Measurements from ENCODE around the gene CREB3L1.

The CREB3L1 gene, protein sequence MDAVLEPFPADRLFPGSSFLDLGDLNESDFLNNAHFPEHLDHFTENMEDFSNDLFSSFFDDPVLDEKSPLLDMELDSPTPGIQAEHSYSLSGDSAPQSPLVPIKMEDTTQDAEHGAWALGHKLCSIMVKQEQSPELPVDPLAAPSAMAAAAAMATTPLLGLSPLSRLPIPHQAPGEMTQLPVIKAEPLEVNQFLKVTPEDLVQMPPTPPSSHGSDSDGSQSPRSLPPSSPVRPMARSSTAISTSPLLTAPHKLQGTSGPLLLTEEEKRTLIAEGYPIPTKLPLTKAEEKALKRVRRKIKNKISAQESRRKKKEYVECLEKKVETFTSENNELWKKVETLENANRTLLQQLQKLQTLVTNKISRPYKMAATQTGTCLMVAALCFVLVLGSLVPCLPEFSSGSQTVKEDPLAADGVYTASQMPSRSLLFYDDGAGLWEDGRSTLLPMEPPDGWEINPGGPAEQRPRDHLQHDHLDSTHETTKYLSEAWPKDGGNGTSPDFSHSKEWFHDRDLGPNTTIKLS

DNA sequence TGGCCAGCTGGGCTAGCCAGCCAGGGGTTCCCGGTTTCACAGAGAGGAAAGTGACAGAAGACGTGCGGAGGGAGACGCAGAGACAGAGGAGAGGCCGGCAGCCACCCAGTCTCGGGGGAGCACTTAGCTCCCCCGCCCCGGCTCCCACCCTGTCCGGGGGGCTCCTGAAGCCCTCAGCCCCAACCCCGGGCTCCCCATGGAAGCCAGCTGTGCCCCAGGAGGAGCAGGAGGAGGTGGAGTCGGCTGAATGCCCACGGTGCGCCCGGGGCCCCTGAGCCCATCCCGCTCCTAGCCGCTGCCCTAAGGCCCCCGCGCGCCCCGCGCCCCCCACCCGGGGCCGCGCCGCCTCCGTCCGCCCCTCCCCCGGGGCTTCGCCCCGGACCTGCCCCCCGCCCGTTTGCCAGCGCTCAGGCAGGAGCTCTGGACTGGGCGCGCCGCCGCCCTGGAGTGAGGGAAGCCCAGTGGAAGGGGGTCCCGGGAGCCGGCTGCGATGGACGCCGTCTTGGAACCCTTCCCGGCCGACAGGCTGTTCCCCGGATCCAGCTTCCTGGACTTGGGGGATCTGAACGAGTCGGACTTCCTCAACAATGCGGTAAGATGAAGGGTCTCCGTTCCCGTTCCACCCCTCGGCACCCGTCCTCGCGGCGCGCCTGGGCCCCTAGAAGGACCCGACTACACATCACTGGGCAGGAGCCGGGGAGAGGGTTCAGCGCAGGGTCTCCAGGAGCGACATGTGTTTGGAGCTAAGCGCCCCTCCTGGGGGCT, at the start of gene CREB3L1:
CREB3L1 (plus strand) TSS at position 41 of the 765 bp plus-strand sequence; CDS start at position 491, 450 bp downstream.
- peak in 1 of 2 experiments; percentile 33 for DNase-seq

DNA sequence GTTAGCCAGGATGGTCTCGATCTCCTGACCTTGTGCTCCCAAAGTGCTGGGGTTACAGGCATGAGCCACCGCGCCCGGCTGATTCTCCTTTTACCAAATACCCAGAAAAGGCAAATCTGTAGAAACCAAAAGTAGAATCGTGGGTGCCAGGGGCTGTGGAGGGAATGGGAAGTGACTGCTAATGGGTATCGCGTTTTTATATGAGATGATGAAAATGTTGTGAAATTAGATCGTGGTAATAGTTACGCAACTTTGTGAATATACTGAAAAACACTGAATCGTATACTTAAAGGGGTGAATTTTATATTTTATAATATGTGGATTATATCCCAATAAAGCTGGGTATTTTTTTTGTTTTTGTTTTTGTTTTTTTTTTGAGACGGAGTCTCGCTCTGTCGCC, 48.2 kb upstream of the CREB3L1 start:
- DNase-seq, result no peak

DNA sequence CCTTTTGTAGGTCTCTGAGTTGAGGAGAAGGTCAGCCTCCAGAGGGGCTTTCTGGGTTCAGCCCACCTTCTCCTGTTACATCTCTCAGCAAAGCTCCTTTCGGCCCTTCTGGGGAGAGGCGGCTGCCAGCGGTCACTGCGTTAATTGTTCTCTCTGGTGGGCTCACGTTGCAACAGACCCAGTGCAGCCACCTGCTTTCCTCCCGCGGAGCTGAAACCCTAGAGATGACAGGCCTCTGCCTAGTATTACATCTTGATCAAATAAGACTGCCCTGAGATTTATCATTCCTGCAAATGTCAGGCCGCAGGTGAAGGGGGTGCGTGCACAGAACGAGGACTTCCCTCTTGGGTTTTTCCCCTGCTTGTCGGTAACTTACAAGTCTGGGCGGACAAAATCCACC, 43.2 kb upstream of the CREB3L1 start:
- DNase-seq, result no peak

DNA sequence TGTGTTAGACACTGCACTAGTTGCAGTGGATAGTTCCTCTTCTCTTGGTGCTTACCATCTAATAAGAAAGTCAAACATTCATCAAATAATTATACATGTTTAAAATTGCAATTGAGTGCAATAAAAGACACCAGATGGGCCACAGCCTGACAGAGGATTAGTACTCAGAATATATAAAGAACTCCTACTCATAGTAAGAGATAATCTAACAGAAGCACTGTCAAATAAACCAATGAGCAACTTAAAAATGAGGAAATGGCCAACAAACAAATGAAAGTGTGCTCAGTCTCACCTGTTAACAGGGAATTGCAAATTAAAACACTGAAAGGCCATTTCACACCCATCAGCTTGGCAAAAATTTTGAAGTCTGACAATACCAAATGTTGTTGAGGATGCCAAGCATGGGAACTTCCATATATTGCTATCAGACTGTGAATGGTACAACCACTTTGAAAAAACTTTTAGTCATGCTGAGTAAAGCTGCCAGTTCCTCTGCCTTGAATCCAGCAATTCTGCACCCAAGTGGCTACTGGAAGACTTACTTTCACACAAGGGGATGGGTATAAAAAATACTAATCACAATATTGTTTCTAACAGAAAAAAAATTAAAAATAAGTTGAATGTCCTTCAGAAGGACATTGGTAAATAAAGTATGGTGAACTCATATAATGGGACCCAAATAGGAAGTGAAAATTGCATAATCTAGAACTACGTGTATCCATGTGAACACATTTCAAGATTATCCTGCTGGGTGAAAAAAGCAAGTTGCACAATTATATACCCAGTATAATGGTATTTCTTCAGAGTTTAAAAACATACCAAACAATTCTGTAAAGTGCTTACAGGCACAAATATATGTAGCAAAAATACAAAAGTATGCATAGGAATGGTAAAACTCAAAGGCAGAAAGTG, 41.4 kb upstream of the CREB3L1 start:
- DNase-seq, result peak; percentile 19 to 43

DNA sequence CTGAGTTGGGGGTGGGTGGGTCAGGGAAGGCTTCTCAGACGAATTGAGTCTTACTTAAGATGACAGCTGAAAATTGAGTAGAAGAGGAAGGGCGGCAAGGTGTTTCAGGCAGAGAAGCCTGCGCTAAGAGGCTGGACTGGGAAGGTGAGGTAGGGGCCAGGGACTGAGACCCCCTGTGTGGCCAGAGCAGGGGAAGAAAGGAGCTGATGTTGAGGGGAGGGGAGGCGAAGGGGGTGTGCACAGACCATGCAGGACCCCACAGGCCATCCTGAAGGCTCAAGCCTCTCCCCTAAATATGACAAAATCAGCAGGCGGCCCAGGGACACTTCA, 40.6 kb upstream of the CREB3L1 start:
- no peak for DNase-seq

DNA sequence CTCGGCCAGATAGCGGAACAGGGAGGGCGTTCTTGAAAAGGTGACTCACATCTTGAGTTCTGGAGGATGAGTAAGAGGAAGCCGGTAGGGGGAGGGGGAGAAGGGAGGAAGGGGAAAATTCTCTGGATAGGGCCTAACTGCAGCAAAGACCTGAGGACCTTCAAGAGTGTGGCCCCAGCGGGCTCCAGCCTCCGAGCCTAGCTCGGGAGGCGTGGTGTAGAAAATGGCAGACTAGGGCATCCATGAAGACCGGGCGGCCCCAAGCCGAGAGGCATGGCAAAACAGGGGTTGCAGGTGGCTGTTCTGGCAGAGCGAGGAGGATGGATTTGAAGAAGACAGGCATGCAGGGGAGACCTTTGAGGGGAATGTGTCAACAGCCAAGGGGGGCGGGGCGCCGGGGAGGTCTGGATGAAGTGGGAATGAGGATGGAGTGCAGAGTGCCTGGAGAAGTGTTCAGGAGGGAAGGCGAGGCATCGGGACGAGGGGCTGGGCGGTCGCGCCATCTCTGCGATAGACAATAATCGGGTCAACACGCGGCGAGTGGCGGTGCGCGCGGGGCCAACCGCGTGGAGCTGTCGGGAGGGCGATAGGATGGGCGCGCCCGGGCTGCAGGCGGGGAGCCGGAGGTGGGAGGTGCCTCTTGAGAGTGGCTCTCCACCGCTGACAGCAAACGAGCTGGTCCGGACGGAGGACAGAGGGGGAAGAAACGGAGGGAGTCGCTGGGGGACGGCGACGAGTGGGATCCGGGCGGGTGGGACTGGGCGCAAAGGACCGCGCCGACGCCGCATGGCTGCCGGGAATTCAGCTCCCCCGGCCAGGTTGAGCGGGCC, 40.0 kb upstream of the CREB3L1 start:
- peak; percentile 79 for DNase-seq

DNA sequence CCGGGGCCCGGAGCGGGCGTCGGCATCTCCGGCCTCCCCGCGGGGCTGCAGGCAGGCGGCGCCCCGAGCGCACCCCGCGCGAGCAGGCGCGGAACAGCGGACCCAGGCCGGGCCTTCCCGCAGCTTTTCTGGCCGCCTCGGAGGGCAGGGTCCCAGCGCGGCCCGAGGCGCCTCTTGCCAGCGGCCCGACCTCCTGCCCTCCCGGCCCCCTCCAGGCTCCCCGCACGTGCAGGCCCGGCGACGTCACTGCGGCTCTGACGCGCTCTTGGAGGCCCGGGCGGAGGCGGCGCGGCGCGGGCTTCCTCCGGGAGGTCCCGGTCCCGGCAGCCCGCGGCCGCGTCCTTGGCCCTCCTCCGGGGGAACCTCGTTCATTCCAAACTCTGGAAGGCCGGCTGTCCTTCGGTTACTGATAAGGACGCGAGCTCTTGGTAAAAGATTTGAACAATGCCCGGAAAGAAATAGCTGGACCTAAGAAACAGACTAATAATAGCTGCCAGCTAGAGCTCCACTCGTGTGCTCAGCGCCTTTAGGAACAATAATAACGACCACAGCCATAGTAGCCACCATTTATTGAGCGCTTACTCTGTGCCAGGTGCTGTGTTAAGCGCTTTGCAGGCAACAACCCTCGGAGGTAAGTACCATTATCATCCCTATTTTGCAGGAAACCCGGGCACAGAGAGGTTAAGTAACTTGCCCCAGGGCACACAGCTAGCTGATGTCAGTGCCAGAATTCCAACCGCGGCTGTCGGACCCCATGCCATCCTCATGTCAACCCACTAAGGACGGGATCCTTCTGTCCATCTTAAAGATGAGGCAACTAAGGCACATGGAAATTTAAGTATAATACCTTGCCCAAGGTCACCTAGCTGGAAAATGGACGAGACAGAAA, 39.1 kb upstream of the CREB3L1 start:
- DNase-seq, result peak; percentile 44 to 50

DNA sequence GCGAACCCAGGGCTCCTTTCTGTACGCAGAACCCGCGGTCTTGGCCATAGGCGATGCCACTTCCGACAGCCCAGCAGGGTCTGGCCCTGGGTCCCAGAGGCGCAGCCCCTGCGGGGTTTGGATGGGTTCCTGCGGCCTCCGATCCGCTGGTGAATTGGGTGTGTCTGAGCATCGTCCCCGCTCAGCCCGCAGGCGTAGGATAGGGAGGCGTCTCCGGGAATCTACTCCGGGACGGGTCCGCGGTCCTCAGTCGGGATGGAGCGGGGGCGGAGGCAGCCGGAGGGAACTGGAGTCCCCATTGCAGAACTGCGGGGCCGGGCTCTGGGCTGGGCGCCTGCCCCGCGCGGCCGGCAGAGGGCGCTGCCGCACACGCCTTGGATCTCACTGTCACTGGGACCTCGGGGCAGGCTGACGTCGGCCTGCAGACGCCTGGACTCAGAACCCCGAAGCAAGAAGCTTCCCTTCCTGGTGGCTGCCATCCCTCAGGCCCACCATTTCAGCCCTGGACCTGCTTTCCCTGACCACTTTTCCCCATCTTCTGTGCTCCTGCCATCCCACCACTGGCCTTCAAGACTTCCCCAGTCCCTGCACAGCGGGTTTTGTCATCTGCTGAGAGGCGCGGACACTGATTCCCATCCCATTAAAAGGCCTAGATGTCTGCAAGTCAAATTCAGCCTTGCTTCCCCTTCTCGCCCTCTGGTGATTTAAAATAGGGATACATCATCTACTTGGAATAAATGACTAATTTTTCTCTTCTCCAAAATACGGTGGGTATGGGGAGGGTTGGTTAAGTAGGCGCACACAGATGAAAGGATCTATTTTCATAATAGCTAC, 38.3 kb upstream of the CREB3L1 start:
- DNase-seq, result peak; percentile 77 to 80

DNA sequence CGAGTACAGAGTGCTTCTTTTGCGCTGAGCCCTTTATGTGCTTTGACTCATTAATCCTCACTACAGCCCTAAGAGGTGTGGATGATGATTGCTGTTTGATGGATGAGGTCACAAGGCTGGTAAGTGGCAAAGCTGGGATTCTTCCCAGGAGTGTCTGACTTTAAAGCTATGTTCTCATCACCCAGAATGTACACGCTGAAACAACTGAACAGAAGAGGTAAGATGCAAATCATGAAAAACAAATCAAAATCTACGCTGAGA, 37.7 kb upstream of the CREB3L1 start:
- no peak for DNase-seq

DNA sequence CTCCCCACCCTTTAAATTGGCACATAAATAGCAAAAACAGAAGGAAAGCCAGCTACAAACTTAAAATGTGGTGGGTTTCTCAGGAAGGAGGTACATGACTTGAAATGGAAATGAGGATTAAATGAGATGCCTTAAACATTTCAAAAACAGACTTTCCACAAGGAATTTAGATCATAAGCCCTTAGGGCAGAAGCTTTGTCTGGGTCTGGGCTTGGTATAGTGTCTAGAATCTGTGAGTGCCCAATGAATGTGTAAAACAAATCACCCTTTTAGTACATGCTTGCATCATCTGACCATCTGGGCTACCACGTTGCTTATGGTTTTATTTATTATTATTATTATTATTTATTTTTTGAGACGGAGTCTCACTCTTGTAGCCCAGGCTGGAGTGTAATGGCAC, 37.1 kb upstream of the CREB3L1 start:
- DNase-seq, result no peak

DNA sequence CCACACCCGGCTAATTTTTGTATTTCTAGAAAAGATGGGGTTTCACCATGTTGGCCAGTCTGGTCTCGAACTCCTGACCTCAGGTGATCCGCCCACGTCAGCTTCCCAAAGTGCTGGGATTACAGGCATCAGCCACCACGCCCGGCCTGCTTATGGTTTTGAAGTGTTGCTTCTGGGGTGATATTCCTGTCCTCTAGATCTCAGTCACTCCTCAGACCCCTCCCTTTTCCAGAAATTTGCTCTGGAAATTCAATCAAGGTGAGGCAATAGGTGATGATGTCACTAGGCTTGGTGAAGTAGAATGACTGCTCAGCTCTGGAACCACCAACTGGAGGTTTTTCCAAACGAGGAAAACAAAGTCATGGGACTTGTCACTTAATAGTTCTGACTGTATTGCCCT, 36.6 kb upstream of the CREB3L1 start:
- no peak for DNase-seq

DNA sequence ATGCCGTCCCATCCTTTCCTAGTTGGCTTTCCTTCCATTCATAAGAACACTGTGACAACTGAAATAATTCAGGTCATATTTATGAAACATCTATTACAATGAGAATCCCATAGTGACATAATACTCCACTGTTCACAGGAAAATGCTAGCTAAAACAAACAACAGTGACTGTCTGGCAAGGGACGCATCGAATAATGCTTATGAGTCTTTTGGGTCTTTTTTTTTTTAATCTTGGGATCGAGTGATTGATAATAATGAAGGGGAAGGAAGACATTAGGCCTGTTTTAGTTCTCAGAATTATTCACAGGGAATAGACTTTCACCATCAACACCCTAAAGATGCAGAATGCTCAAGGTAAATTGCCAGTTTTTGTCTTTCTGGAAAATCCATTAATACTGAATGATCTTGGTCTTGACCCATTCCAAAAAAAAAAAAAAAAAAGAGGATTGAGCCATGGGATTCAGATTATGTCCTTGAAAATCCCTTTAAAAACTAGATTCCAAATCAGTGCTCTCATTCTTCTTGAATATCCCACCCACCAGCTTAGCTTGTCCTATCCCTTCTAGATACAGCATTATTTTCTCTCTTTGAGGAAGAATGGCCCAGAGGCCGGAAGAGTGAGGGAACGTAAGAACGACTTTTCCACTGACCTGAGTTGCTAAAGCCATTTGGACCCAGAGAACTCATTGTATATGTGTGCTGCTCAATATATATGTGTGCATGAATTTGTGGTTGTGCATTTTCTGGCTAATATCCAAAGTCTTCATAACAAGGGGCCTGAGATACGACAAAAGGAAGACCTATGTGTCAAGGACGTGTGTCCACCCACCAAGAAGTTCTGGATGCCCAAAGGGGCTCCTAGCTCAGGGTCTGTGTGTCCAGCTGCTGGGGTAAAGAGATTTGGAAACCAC, 35.2 kb upstream of the CREB3L1 start:
- peak in 1 of 2 experiments; percentile 4 for DNase-seq

DNA sequence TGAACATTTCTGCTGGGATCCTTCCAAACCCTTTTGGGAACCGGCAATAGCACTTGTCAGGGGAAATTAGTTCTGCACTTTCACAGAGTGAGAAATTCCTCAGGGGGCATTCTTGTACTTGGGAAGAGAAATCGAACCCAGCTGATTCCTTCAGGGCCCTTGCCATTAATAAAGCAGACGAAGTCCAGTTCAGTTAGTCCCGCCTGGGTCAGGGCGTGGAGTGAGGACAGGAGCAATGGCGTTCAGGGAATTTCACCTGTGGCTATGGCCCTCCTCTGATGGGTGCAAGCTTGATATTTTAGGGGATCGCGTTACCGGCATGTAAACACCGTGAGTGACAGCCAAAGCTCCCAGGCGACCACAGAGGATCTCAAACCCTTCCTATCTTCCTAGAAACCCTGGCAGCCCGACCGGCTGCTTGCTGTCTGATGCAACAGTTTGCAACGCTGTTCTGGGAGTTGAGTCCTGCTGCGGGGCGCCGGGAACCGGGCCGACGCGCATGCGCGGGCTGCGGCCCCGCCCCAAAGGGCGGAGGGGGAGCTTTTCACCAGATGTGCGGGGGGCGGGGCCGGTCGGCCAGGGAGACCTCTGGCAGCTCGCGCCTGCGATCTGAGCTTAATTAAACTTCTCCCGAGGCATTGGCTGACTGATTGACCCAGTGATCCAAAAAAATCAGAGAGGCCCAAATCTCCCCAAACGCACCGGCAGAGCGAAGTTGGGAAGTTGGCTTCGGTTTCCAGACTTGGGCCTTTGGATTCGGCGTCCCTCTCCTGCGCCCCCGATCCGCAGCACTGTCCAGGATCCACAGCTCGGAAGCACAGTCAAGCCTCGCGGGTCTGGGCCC, 34.3 kb upstream of the CREB3L1 start:
- peak; percentile 90 to 96 for DNase-seq

DNA sequence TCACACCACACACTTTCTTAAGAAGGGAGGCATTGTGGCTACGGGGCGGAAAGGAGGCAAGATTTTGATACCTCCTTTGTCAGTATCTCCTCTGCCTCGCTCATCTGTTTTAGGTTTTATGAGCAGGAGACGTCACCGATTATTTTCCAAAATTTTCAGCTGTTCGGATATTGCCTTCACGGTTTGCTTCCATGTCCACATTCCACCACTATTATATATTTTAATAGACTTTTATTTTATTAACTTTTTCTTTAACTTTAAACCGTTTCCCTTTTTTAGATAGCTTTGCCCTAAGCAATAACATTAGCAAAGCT, 33.7 kb upstream of the CREB3L1 start:
- no peak for DNase-seq

DNA sequence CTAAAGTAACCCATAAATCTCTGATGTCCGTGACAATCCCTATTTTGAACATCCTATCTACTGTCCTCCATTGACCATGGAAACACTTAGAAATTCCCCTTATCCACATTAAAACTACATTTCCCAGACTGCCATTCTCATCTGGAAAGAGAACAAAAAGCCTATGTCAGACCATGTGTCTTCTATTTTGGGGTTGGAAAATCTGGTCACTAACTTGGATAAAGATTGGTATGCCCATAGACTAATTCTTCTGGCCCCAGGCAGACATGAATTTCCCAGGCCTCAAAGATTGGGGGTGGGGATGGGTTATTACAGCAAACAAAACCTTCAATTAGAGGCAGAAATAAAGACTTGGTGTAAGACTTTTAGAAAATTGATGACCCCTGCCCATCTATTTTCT, 30.9 kb upstream of the CREB3L1 start:
- DNase-seq, result no peak

DNA sequence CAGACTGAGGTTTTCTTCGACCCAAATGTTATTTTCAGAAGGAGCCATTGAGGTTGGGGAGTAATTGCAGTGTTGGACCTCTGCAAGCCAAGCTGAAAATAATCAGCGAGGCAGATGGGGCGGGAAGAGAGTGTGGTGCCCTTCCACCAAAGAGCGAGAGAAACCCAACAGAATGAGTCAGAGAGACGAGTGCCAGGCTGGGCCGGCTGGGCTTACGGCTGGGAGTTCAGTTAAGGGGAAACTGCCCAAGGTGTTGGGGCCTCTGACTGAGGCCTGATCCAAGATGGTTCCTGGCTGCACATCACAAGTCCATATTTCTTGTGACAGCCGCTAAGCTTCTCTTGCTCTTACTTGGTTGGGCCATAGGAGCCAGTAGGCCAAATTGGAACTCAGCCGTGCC, 30.4 kb upstream of the CREB3L1 start:
- no peak for DNase-seq

DNA sequence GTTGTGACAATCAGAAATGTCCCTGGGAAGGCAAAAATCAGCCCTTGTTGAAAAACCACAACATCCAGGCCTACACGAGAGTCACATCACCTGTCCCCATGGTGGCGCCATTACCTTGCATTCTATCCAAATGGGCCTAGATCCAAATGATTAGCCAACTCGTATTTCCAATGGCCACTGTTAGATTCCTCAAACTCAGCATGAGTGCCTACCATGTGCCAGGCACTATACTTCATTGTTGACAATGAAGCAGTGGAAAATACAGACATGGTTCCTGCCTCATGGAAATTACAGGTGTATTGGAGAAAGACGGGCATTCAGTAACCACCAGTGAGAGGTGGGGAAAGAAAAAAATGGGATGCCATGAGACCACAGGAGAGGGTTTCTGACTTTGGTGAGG, 29.8 kb upstream of the CREB3L1 start:
- DNase-seq, result peak; percentile 8 to 12

Data from Kasumi-1 (cell line).